Stimulated activated CD8-positive, alpha-beta memory T cell treated with anti-CD3 and anti-CD28 coated beads, Interleukin-7, amount 100 ng/mL, for 4 hours (primary cell): ENCODE measurements around the gene FUT3.

Source experiments
- DNase-seq, 2 donors: peaks; one replicate each; pipeline ENCODE4 v3.0.0-alpha.2; 2020; ENCODE audit warnings: low read depth in 2 of 2

FUT3 gene

DNA sequence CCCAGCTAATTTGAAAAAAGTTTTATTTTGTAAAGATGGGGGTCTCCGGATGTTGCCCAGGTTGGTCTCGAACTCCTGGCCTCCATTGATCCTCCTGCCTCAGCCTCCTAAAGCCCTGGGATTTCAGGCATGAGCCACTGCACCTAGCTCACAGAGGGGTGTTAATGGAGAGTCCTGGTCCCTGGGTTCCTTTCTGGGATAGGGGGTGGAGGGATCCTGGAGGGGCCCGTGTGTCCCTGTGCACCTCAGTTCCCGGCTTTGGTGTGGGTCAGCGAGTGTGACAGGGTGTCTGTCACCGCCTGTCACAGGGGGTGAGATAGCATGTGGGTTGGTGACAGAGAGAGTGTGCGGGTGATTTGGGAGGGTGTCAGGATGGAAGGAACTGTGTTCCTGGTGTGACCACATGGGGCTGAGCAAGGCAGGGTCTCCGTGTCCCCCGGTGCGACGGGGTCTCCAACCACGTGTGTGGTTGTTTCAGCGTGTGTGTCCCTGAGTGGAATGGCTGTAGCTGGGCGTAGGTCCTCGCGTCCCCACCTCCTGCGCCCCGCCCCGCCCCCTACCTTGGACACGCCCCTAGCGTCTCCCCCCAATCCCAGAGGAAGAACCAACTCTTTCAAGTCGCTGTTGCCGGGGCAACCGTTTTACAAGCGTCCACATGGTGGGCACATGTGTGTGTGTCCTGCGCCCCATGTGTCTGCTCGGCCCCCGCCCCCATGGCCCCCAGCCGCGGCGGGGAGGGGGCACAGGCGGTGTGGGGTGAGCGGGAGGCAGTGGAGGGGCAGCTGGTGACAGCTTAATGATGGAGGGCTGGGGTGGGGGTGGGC lies 49.2 kb downstream of the FUT3 start:
- no peak for DNase-seq

DNA sequence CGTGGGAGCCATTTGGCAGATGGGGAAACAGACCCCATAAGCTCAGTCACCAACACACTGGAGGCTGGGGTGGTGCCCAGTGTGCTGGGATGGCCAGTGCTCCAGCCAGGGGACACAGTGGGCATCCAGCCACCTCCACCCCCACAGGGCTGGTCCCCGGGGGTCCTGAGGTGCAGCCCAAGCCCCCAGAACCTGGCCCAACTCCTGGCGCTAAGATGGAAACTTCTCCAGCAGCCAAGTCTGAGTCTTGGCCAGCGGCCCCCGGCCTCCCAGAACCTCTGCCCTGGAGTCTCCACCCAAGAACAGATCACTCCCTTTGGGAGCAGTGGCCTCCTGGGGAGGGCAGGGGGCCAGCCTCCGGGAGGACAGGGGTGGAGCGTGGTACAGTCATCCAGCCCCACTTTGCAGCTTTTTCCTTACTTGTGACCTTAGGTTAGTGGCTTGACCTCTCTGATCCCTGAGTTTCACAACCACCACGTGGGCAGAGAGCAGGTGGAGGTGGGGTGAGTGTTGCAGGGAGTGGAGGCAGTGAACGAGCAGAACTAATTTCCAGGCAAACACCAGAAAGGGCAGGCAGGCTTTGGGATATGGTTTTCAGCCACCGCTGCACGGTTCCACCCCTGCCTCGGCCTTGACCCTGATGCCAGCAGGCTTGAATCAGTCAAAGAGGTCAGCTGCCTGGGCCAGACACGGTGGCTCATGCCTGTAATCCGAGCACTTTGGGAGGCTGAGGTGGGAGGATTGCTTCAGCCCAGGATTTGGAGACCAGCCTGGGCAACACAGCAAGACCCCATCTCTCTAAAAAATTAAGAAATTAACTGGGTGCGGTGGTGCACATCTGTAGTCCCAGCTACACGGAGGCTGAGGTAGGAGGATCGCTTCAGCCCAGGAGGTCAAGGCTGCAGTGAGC lies 50.6 kb downstream of the FUT3 start:
- DNase-seq, result no peak

DNA sequence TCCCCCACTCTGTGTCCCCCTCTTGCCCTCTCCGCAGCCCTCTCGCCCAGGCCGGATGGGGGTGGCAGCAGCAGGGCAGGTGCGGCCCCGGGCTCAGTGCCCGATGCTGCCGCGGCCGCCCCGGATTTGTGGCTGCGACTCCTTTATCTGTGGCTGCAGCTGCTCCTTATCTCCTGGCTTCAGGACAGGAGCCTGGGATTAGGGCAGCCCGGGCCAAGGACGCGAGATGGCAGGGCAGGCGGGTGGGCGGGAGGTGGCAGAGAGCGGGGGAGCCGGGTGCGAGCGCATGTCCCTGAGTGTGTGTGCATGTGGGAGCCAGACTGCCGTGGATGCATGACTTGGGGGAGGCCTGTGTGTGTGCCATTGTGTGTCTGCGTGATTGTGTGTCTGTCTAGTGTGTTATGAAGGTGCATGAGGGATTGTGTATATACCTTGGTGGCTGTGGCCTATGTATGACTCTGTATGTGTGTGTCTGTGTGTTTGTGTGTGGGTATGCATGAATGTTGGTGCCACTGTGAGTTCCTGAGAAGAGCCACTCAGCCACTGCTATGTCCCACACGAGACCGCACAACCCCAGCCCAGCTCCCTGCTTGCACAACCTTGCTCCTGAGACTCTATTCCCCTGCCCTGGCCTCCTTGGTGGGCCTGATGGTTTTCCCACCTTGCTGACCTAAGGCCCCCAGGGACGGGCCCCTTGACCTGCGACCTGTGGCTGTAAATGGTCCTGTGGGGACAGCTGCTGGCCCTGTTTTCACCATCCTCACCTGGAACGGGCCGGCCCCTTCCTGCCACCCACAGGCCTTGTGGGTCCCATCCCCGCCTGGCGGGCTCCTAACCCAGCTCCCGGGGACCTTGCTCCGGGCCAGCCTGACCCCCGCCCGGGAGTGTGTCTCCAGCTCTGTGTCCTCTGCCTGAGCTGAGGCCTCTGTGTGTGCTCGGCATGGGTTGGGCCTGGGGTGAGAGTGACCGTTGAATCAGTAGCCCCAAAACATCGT lies 51.7 kb downstream of the FUT3 start:
- DNase-seq, result no peak

DNA sequence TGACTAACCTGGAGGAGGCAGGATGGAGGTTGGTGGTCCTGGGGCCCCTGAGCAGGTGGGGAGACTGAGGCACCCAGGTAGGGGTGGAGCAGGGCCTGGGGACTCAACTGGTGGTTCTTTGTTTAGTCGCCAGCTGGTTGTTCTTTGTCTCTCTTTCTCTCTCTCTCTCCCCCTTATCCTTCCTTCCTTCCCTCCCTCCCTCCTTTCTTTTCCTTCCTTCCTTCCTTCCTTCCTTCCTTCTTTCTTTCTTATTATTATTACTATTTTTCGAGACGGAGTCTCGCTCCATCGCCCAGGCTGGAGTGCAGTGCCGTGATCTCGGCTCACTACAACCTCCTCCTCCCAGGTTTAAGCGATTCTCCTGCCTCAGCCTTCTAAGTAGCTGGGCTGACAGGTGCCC lies 53.0 kb downstream of the FUT3 start:
- DNase-seq, result no peak

DNA sequence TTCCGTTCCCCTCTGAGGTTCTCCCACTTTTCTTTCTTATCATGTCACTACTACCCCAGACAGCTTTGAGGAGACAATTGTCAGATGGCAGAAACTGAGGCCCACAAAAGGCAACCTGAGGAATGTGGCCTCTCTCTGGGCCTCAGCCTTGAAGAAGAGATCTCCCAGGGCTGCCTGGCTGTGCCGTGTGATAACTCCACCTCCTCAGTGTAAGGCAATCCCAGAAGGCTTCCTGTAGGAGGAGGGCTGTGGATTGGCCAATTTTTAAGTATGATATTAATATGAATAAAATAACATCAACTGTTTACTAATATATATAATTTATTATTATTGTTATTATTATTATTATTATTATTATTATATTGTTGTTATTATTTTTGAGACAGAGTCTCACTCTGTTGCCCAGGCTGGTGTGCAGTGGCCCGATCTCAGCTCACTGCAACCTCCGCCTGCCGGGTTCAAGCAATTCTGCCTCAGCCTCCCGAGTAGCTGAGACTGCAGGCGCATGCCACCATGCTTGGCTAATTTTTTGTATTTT lies 55.8 kb downstream of the FUT3 start:
- no peak for DNase-seq

DNA sequence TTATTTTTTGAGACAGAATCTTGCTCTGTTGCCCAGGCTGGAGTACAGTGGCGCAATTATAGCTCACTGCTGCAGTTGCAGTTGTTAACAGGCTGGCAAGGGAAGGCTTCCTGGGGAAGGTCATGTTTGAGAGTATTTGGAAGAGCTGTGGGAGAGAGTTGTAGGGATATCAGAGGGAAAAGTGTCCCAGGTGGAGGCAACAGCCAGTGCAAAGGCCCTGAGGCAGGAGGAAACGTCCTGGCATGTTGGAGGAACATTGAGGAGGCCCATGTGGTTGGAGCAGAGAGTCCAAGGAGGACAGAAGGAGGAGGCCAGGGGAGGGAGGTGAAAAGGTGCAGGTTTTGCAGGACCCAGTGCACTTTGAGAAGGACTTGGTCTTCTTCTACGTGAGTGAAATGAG lies 58.1 kb downstream of the FUT3 start:
- no peak for DNase-seq
